CD4-positive, alpha-beta T cell treated with Interleukin-17A for 4 hours (primary cell): Measurements from ENCODE around the gene SHANK1.

Experiments
- DNase-seq: peaks from one replicate; pipeline ENCODE4 v3.0.0-alpha.2; 2020; ENCODE audit warnings: mixed read lengths

SHANK1 gene

DNA sequence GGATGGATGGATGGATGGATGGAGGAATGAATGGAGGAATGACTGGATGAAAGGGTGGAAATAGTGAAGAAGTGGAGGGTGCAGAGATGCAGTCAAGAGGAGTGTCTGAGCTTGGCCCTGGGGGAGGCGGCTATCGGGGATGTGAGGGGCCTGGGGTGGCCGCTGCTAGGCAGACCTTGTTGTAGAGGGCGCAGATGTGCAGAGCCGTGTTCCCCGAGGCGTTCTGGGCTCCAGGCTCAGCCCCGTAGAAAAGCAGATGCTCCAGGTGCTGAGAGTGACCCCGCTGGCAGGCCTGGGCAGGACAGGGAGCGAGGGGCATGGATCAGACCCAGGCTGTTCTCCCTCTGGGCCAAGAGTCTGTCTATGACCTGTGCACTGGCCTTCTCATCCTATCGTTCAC lies 8.4 kb downstream of the SHANK1 start:
- DNase-seq: no peak

- no peak for DNase-seq
These were observed 9.0 kb downstream of the SHANK1 start for GRCh38 chr19:50710612-50711011.

GRCh38 chr19:50710094-50710493 lies 9.5 kb downstream of the SHANK1 start:
- DNase-seq: no peak

DNA sequence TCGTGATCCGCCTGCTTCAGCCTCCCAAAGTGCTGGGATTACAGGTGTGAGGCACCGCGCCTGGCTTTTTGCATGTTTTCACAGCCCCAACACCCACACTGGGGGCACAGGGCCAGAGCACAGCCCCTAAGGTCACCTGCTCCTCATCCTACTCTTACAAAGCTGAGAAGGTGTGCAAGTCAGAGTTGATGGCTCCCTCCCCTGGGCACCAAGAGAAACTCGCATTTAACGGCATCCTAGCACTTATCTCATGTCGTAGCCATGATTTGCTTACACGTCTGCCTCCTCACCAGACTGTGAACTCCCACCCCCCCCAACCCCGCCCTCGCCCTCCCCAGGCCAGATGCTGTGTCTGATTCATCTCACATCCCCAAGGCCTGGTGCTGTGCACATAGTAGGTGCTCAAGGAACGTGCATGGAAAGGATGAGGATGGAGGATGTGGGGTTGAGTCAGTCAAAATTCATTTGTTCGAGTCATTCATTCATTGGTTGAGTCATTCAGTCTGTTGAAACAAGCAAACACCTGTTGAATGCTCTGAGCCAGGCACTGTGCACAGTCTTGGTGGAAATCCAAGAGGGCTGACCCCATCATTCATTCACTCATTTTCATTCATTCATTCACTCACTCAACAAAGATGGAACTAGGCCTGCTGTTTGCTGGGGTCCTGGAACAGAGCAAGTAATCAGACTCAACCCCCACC lies 11.3 kb downstream of the SHANK1 start:
- DNase-seq: no peak

GRCh38 chr19:50706387-50706786 lies 13.2 kb downstream of the SHANK1 start:
- no peak for DNase-seq

DNA sequence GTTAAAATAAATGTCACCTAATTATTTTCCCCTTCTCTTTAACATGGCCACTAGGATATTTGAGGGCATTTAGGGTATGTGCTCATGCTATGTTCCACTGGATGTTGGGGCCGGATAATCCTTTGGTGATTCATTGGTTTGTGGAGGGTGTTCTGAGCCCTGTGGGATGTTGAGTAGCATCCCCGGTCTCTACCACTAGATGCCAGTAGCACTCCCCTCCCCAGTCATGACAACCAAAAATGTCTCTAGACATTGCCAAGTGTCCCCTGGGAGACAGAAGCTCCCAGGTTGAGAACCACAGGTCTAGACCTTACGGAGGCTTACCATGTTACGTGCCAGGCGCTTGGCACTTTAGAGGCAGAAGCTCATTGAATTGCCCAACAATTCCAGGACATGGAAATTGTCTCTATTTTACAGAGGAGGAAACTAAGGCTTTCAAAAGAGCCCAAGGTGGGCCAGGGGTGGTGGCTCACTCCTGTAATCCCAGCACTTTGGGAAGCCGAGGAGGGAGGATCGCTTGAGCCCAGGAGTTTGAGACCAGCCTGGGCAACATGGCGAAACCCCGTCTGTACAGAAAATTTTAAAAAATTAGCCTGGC lies 14.1 kb downstream of the SHANK1 start:
- DNase-seq: peak; percentile 26

DNA sequence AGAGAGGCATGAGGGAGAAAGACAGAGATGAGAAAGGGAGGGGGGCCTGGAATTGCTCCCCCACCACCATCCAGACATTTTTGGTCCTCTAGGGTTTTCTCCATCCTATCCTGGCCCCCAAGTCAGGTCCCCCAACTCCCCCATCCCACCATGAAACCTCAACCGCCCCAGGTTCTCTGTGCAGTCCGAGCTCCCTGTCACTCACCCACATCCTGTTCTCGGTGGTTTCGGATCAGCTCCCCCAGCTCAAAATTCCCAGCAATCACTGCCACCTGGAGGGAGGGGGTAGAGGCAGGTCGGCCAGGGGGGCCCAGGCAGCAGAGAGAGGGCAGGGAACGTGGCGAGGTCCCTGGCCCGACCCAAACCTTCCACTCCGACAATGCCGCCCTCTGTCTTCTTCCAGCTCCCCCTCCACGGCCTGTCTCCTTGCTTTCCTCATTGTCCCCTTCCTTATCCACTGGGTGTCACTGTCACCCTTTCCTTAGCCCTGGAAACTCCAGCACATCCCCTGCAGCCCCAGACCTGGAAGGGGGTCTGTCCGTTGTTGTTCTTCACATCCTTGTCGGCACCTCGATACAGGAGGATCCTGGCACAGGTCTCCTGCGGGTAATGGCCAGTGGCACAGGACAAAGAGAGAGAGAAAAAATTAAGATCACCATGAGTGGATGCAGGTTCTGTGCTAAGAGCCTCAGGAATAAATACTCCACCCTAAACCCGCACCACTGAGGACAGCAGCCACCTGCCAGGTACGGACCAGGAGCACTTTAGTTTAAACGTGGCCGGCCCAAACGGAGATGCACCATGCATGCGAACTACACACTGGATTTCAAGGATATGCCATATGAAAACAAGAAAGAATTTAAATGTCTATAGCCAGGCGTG lies 15.4 kb downstream of the SHANK1 start:
- DNase-seq: no peak

DNA sequence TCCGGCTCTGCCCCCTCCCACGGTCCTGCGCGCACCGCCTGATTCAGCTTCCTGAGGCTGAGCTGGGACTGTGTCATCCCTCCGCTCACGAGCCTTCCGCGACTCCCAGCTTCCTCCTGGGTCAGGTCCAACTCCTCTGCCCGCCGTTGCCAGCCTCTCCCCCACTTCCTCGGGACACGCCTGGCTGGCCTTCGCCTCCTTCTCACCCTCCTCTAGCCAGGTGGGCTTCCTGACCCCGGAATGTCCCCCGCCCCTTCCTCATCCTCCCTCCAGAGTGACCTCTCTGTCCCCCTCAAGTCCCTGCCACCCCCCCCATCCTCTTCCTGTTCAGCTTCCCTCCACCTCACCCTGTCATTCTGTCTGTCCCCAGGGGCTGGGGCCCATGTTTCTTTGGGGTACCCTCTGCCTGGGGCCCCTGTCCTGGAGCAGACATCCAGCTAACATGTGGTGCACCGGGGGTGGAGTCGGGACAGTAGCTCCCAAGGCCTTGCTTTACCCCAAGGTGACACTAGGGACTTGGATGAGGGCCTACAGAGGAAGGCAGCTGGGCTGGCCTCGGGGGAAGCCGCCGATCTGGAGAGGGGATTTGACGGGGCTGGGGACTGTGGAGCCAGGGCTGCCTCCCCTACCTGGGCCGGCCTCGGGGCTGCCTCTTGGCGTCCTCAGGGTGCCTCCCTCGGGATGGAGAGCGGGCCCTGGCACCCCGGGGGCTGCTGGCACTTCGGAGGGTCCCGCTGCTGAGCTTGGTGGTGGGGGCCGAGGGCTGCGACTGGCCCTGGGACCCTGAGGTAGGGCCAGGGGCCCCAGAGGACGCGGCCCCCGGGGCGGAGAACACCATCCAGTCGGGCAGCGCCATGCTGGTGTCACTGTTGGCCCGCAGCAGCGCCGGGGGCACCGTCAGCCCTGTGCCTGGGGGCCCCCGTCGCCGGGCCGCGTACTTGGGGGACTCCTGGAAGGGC lies 16.5 kb downstream of the SHANK1 start:
- DNase-seq: no peak

- DNase-seq: no peak
These were observed 17.3 kb downstream of the SHANK1 start for GRCh38 chr19:50702158-50702870.

- no peak for DNase-seq
These were observed 18.1 kb downstream of the SHANK1 start for GRCh38 chr19:50701367-50701985.

- DNase-seq: no peak
These were observed 22.0 kb downstream of the SHANK1 start for GRCh38 chr19:50697414-50698124.

GRCh38 chr19:50696094-50696483 lies 23.5 kb downstream of the SHANK1 start:
- no peak for DNase-seq

- peak; percentile 9 for DNase-seq
These were observed 24.1 kb downstream of the SHANK1 start for GRCh38 chr19:50695251-50696093.

GRCh38 chr19:50694815-50695145 lies 24.8 kb downstream of the SHANK1 start:
- no peak for DNase-seq

DNA sequence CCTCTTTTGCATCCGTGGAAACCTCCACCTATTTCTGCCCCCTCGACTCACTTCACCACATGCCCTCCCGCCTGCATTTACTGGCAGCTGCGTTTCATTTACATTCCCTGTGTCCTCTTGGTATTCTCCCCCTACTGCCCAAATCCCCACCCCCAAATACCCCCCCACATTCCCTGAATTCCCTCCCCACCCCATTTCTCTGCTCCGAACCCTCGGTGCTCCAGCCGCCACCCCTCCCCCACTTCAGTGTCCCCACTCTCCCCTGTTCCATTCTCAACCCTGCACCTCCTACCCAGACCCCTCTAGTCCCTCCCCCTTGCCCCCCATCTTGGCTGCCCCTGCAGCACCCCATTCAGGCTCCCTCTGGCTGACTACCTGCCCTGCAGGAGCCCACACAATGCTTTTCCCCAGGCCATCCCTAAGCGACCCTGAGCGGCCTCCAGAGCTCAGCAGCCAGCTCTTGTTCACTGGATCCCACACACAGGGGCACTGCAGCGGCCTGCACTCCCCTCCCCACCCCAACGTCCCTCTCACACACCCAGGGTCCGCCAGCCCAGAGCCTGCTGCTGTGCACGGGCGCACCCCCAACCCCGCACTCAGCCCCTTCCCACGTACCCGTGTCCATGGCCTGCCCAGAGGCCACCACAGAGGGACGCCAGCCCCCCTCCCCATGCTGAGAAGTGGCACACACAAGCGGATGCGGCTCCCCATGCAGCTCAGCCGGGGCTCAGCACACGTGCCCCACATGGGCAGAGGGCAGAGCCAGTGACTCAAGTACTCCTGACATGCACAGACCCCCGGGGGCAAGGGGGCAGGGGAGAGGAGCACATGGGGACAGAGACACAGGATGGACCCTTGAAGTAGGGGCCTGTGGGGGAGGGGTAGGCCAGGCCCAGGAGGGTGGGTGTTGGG lies 26.3 kb downstream of the SHANK1 start:
- DNase-seq: no peak

DNA sequence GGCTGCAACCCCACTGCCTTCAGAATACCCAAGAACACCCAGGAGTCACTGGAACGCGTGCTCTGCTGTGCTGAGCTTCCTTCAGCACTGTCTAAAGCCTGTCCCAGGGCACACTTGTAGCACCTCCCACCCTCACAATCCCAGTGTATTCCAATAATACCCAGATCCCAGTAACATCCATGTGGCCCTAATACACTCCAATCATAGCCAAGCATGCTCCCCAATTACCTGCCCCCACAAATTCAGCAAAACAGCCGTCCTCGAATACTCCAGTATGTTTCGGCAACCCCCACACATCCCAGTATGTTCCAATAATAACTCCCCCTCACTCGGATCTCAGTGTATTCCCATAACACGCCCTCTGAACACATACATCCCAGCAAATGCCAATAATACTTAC lies 29.2 kb downstream of the SHANK1 start:
- DNase-seq: no peak

DNA sequence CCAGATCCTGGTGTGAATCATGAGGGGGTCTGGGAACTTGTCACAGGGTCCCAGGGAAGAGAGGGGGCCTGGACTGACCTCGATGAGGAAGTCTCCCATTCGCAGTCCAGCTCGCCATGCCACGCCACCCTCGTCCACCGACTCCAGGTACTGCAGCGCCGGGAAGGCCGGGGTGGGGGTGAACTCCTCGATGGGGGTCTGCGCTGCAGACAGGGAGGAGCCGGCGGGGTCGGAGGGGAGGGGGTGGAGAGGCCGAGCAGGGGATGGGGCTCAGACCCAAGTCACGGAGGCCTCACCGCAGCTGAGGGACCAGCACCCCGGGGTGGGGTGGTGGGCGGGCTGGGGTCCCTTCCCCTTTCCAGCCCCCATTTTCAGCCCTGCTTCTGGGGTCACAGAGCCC lies 30.8 kb downstream of the SHANK1 start:
- DNase-seq: no peak

DNA sequence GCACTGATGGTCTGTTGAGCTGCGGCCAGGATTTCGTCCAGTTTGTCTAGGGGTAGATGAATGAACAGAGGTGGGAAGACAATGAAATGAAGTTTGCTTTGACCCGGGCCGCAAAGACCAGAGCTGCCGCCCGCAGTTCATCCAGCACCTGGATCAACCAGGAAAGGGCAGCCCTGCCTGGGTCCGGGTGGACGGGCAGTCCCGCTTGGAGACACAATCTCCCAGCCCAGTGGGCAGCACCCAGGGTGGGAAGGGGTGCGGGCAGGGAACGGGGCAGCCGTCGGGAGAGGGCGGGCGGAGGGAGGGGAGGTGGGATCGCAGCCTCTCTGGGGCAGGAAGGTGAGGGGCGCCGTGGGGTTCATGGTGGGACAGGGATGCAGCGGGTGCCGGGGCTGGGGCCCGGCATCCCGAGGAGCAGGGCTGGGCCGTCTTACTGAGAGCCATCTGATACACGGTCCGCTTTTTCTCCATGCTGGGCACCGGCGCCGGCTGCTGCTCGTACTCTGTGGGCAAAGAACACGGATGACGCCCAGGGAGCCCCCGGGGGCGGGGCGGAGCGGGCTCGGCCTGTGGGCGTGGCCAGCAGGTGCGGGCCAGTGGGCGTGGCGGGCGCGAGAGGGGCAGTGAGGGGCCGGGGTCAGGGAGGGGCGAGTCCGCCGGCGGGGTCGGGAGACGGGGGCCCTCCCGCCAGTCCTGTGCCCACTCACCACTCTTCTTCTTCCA lies 33.1 kb downstream of the SHANK1 start:
- no peak for DNase-seq
